ENCODE results near the gene TMEM60.

GRCh38 chr7:77760809-77761453 is 37.3 kb downstream of the TMEM60 start:
- TF ChIP-seq POLR2AphosphoS5 (IDR thresholded peaks at IDR 0.05; ENCODE audit: low read length) (no peak), EZH2 (IDR thresholded peaks at IDR 0.05; ENCODE audit: borderline replicate concordance, control insufficient read depth, low read depth, low read length) (no peak), FOXK2 (IDR thresholded peaks at IDR 0.05) (no peak), CTCF (IDR thresholded peaks at IDR 0.05 in 2 of 3, conservative IDR thresholded peaks at IDR 0.05 in 1 of 3; ENCODE audit: control insufficient read depth in 2 of 3, extremely low read depth in 1 of 3, insufficient read depth in 1 of 3, low read depth in 3 of 3, low read length in 3 of 3) (no peak), MTA3 (IDR thresholded peaks at IDR 0.05; ENCODE audit: borderline replicate concordance, low read length) (no peak), NFYB (IDR thresholded peaks at IDR 0.05; ENCODE audit: insufficient read depth, low read depth, low read length) (no peak), MLLT1 (IDR thresholded peaks at IDR 0.05) (no peak), JUNB (IDR thresholded peaks at IDR 0.05) (no peak), PML (IDR thresholded peaks at IDR 0.05; ENCODE audit: low read length) (no peak), POLR2A (IDR thresholded peaks at IDR 0.05; ENCODE audit: low read depth, low read length) (no peak), RFX5 (IDR thresholded peaks at IDR 0.05; ENCODE audit: low read depth, low read length) (no peak), RAD21 (IDR thresholded peaks at IDR 0.05; ENCODE audit: insufficient read depth, low read depth, low read length) (no peak), MEF2A (IDR thresholded peaks at IDR 0.05; ENCODE audit: insufficient read depth, low read depth, low read length) (no peak), MAX (IDR thresholded peaks at IDR 0.05; ENCODE audit: low read depth, low read length) (no peak)
